Right kidney (tissue), 1 donor: ENCODE results near the gene SEMA6A.

Experiments used
- DNase-seq: peaks from one replicate; pipeline ENCODE4 v3.0.0-alpha.2; 2016

Gene SEMA6A

GRCh38 chr5:116438979-116439554, 135.6 kb downstream of the SEMA6A start:
- DNase-seq = no peak

- DNase-seq = no peak
Measured at GRCh38 chr5:116437922-116438578, 136.6 kb downstream of the SEMA6A start.

- DNase-seq = no peak
Measured at GRCh38 chr5:116437351-116437705, 137.3 kb downstream of the SEMA6A start.

GRCh38 chr5:116436674-116437350, 137.8 kb downstream of the SEMA6A start:
- DNase-seq = no peak

GRCh38 chr5:116428966-116429365, 145.7 kb downstream of the SEMA6A start:
- no peak for DNase-seq

- no peak for DNase-seq
Measured at GRCh38 chr5:116428413-116428812, 146.2 kb downstream of the SEMA6A start.

GRCh38 chr5:116424951-116425350, 149.7 kb downstream of the SEMA6A start:
- no peak for DNase-seq

- no peak for DNase-seq
Measured at GRCh38 chr5:116424258-116424615, 150.4 kb downstream of the SEMA6A start.

GRCh38 chr5:116423587-116424257, 150.9 kb downstream of the SEMA6A start:
- no peak for DNase-seq

GRCh38 chr5:116423141-116423540, 151.5 kb downstream of the SEMA6A start:
- no peak for DNase-seq

- DNase-seq = no peak
Measured at GRCh38 chr5:116421080-116421629, 153.5 kb downstream of the SEMA6A start.

GRCh38 chr5:116420540-116420939, 154.1 kb downstream of the SEMA6A start:
- DNase-seq = no peak

- DNase-seq = no peak
Measured at GRCh38 chr5:116419258-116419657, 155.4 kb downstream of the SEMA6A start.

GRCh38 chr5:116418774-116419173, 155.8 kb downstream of the SEMA6A start:
- DNase-seq = no peak

- DNase-seq = no peak
Measured at GRCh38 chr5:116418016-116418415, 156.6 kb downstream of the SEMA6A start.

- DNase-seq = no peak
Measured at GRCh38 chr5:116415989-116416388, 158.6 kb downstream of the SEMA6A start.

GRCh38 chr5:116415182-116415581, 159.4 kb downstream of the SEMA6A start:
- no peak for DNase-seq

GRCh38 chr5:116411101-116411571, 163.5 kb downstream of the SEMA6A start:
- DNase-seq = no peak

GRCh38 chr5:116410336-116410890, 164.2 kb downstream of the SEMA6A start:
- DNase-seq = no peak

- DNase-seq = no peak
Measured at GRCh38 chr5:116409591-116410296, 164.9 kb downstream of the SEMA6A start.

- no peak for DNase-seq
Measured at GRCh38 chr5:116406306-116407041, 168.1 kb downstream of the SEMA6A start.
